HCEC 1CT (cell line): ENCODE results near the gene RSU1.

Source experiments
- DNase-seq: peaks from one replicate; pipeline ENCODE4 v3.0.0-alpha.2; 2017

The RSU1 gene

DNA sequence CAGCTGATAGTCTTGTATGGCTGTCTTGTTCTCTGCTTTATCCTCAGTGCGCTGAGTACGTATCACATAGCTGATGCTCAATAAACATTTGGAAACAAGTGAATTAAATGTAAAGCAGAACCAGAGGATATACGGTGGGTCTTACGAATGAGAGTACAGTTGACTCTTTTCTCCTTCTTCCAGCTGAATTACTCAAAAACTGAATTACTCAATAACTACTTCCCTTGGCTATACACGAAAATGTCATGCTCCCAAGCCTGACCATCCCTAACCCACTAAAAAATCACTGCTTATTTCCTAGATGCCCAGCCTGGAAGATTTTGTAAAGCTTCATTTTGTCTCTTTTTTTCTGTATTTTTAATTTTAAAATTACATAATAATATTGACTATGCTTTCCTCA, 3.2 kb upstream of the RSU1 start:
- DNase-seq, result no peak

DNA sequence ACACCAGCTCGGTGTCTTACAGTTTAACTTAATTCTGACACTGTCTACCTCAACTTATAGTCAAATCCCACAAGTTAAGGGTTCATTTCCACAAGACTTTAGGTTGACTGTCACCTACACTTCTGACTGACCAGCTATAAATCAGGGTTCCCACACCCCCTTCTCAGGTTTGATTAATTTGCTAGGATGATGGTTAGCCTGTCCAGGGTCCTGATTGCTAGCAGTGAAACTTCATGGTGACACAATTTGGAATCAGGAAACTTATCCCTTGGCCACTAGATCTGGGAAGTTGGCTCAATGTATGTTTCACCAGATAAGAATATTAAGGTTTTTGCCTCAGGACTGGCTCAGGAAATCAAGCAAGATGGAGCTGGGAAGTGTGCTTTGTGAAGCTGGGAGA, 2.8 kb upstream of the RSU1 start:
- DNase-seq, result no peak

DNA sequence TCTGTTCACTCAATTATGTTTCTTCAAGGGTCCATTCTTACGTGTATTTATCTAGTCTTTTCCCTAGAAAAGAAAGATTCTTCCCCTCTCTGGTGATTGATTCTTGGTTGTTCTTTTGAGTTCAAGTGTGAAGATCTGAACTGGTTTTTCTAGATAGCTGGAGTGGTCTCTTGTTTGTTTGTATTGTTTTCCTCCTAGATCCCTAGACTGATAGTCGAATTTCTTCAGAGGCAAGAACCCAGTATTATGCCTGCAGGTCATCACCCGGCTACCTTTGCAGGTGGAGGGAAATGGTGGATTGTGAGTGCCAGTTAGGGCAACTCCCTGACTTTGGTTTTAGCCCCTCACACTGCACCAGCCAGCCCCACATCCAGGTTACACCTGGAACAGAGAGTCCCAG, 2.2 kb upstream of the RSU1 start:
- no peak for DNase-seq

DNA sequence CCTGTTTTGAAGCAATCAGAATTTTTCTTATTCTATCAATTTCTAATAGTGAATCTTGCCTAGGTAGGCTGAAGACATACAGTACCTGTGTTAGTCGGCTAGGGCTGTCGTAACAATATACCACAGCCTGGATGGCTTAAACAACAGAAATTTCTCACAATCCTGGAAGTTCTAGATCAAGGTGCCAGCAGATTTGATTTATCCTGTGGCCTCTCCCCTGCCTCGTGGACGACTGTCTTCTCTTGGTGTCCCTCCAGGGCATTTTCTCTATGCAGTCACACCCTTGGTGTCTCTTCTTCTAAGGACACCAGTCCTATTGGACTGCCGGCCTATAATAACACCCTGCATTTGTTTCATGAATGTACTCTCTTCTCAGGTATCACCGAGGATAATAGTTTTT, 1.8 kb upstream of the RSU1 start:
- DNase-seq, result no peak

DNA sequence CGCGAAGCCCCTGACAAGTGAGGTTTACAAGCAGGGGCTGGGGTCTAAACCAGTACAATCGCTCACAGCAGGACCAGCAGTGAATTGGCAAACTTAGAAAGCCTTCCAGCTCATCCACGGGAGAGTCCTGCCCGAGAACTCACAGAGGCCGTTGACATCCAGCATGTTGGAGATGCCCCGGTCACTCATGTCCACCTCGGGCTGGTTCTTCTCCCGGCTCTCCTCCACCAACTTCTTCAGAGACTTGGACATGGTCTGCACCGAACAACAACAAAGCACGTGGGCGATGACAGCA, 447 bp downstream of the RSU1 start:
- DNase-seq, result no peak

DNA sequence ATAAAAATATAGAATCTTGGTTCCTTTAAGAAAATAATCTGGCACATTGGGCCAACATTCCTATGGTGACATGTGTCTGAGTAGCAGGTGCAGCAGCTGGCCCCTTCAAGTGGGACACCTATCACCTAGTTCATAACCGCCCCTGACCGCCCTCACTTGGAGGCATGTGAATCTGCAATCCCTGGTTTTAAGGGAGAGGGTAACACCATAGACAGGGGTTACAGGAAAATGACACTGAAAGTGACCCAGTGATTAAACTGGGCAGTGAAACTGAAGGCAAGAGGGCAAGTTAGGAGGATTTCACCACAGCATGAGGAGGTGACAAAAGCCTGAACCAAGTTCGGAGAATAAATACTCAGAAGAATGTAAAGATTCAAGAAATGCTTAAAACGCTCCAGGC, 1.1 kb downstream of the RSU1 start:
- no peak for DNase-seq

DNA sequence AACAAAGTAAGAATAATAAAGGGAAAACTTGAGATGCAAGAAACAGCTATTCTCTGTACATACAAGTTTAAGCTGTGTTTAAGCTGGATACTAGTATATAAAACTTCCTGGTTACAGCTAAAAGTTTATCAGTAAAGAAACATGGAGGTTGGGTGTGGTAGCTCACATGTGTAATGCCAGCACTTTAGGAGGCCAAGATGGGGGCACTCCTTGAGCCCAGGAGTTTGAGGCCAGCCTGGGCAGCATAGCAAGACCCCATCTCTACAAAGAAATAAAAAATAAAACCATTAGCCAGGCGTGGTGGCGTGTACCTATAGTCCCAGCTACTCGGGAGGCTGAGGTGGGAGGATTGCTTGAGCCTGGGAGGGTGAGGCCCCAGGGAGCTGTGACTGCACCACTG, 3.2 kb downstream of the RSU1 start:
- DNase-seq, result no peak

DNA sequence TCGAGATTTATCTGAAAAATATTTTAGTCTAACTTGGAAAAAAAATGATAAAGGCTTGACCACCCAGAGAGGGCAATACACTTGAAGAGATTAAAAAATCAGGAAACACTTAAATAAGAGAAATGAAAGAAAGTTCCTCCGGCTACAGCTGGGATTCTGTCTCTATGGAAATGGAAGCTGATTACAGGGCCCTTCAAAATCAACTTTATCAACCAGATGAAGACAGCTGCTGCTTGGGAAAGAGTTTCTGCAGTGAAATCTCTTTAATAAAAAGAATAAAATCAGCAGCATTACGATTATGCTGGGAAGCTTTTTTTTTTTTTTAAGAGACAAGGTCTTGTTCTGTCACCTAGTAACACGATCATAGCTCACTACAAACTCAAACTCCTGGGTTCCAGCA, 4.5 kb downstream of the RSU1 start:
- no peak for DNase-seq

DNA sequence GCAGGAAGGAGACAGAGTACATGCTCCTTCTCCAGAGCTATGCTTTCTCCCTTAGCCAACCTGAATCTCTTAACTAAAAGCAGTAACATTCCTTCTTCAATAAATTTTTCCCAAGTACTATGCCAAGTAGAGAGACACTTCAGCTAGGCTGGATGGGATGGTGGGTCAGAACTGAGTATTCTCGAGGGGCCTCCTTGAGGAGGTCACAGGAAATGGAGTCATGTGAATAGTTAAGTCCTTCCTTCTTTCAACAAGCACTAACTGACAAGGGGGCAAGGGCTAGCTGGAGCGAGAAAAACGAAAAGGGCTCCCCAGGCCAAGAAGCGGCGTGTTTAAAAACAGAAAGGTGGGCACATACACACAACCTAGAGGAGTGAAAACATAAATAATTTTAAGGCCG, 5.5 kb downstream of the RSU1 start:
- DNase-seq, result no peak

DNA sequence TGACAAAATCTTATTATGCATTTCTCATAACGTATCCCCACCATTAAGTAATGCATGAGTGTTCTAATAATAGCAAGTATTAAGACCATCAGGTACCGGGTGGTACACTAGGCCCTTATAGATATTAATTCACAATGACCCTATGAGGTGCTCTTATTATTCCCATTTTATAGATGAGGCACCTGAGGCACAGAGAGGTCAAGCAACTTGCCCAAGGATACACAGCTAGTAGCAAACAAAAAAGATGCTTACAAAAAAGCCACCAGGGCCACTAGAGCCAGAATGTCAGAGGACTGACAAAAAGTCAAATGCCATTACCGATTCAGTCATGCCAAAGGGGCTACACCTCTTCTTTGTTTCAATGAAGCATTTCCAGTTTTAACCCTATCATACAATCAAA, 5.9 kb downstream of the RSU1 start:
- DNase-seq, result no peak

DNA sequence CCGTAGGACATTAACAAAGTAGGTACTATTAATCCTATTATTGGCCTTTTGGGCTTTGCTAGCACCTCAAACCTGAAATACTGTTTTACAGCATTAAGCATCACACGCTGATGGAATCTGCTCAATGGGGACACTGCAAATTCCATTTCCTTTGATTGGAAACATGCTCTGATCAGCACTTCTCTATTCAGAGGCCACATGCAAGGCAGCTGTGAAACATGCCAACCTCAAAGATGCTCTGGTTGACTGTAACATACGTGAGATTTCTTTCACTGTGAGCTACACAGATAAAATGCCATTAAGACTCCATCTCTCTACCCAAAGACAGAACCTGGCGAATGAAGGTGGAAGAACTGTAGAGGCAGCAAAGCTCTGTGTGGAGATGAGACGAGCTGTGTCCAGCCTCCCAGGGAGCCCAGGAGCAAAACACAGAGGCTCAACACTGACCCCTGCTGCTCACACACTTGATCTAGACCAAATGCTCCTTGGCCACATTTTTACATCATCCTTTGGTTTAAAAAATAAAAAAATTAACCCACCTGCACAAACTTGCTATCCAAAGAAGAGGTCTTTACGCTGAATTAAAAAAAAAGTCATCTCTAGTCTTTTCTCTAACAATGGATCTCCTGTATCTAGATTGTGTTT, 8.0 kb downstream of the RSU1 start:
- DNase-seq, result peak; percentile 54

DNA sequence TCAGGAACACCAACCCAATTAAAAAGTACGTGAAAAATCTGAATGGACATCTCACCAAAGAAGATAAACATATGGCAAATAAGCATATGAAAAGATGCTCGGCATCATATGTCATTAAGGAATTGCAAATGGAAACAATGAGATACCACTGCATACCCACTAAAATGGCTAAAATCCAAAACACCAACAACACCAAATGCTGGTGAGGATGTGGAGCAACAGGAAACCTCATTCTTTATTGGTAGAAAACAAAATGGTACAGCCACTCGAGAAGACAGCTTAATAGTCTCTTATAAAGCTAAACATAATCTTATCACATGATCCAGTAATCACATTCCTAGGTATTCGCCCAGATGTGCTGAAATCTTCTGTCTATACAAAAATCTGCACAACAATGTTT, 13.1 kb downstream of the RSU1 start:
- no peak for DNase-seq

DNA sequence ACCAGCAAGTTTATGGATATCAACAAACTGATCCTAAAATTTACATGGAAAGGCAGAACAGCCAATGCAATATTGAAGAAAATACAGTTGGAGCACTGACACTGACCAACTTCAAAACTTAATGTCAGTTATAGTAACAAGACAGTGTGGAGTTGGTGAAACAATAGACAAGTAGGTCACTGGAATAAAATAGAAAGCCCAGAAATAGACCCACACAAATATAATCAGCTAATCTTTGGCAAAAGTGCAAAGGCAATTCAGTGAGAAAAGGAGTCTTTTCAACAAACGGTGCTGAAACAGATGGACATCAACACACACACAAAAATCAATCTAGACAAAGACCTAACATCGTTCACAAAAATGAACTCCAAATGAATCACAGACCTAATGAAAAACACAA, 13.8 kb downstream of the RSU1 start:
- no peak for DNase-seq

DNA sequence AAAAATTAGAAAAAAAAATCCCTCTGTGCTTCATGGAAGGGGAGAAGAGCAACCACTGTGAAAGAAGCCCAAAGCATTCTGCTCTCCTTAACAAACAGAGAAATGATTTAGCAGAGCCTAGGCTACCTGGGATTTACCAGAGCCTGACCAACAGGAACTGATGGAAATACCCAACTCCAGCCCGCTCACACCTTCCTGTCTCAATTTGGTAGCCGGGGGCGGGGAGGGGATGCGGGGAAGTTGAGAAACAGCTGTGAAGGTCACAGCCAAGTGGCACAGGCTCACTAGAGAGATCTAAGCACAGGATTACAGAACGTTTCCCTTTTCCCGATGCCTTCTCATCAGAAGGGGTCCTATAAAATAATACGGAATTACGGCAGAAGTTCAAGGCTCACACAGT, 17.6 kb downstream of the RSU1 start:
- no peak for DNase-seq

DNA sequence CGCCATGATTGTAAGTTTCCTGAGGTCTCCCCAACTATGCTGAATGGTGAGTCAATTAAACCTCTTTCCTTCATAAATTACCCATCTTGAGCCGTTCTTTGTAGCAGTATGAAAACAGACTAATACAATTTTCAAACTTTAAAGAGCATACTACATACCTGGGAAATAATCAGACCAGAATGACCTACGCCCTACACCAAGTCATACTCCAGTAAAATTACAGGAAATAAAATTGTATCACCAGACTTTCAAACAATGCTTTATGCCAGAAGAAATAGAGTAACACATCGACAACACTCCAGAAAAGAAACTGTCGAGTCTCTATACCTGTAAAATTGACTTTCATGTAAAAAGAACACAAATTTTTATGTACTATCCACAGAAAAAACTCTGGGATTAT, 18.7 kb downstream of the RSU1 start:
- no peak for DNase-seq

DNA sequence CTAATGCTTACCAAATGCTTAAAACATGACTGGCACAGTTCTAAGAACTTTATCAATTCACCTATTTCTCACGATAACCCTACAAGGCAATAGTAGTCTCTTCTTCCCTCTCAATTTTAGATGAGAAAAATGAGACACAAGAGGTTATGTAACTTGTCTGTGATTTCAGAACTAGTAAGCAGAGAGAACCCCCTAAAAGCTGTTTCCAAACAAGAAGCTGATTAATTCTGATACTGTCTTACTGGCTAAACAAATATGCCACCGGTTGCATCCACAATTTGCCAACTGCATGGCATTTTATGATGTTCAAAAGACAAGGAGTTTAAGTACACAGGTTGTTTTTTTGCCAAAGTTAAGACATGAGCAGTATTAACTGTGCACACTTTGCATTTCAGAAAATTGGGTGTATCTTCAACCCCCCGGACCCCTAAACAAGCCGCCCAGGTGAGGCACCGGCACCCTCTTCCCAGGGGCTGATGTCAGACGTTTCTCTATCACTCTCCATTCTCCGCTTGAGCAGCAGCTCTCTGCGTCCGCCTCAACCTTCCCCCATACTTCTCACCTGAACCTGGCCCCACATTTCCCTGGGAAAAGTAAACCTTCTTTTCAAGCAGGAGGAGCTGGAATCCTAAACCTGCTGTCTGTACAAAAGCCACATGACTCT, 21.7 kb downstream of the RSU1 start:
- no peak for DNase-seq

DNA sequence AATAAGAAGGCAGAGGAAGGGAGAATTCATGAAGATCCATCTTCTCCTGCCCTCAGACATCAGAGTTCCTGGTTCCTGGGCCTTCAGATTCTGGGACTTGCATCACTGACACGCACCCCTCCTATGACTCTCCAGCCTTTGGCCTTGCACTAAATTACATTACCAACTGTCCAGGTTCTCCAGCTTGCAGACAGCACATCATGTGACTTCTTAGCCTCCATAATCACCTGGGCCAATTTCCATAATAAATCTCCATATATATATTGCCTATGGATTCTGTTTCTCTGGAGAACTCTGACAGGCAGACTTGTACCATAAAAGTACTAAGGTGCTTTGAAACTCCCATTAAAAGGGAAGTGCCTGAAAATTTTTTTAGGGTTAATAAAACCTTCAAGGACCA, 23.2 kb downstream of the RSU1 start:
- DNase-seq, result no peak

DNA sequence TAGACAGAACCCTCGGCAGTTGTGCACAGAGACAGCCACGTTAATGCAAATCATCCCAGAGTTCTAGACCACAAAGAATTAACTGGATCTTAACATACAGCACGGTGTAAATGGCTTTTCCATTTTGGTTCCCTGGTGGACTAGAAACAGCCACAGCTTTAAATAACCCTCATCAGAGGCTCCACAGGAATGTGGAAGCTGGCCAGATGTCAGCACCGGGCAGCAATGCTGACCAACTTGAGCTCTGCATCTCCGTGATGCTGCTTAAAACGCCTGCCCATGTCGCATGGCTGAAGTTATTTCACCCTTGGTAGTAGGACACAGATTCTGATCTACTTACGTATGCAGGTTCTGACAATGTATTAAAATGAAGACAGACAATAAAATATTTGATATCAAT, 24.5 kb downstream of the RSU1 start:
- no peak for DNase-seq

DNA sequence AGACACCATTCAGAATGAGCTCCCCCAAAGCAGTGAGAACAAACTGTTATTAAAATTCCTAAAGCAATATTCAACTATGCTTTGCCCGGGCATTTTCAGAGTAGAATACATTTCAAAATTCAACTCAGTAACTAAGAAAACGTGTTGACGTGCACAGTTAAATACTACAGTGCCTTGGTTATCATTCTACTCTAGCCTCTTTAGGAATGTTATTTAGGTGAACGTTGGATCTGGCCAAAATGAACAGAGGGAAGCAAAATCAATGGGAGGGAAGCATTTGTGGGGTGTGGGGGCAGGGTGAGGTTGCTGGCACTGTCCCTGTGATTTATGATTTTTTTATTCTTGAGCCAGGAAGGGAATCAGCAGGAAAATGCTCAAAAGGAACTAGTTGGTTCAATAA, 27.5 kb downstream of the RSU1 start:
- DNase-seq, result no peak

DNA sequence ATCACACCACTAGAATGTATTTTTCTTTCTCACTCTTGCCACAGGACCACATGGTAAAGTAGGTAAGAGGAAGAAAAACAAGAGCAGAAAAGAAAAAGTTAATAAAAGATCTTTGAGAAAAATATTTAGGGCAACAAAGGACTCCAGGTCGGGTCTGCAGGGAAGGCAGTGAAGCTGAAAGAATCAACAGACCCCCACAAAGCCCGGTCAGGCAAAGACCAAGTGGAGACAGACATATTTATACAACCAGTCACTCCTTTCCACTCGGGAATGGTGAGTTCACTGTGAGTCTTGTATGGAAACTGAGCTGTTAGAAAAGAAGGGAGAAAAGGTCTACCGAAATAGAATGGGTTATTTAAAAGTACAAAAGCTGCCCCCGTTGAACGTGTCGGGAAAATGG, 28.0 kb downstream of the RSU1 start:
- DNase-seq, result no peak

DNA sequence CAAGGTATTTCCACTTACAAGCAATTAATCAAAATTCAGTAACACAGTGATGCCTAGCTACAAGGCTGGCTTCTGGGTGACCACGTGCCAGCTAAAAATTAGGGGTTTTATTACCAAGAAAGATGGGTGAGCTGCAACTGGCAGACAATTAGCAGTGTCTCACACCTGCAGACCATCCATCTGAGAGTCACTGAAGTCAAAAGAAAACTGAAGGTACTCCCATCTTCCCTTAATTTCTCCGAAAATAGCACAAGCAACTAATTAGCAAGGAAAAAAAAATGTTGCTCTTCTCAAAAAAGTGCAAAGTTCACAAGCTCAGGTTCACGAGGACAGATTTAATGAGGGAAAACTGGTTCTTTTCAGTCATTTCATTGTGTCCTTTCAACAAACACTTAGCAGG, 28.4 kb downstream of the RSU1 start:
- no peak for DNase-seq

DNA sequence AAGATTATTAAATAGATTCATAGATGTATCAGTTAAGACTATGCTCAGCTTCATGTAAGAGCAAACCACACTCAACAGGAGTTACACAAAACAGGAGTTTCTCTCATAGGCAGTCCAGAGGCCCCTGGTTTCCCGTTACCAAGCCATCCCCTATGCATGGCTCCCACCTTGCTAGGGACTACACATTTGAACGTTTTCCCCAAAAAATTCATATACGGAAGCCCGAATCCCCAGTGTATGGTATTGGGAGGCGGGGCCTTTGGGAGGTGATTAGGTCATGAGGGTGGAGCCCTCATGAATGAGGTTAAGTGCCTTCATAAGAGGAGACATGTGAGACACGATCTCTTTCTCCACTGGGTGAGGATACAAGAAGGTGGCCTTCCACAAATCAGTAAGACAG, 29.1 kb downstream of the RSU1 start:
- no peak for DNase-seq

DNA sequence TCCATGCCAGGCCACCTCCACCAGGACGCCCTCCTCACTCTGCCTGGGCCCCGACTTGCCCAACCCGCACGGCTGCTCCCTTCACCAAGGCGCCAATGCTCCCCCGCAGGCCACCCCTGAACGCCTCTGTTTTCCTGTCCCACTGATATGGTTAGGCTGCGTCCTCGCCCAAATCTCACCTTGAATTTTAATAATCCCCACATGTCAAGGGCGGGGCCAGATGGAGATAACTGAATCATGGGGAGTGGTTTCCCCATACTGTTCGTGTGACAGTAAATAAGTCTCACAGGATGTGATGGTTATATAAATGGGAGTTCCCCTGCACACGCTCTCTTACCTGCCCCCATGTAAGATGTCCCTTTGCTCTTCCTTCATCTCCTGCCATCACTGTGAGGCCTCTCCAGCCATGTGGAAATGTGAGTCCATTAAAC, 29.8 kb downstream of the RSU1 start:
- DNase-seq, result no peak

DNA sequence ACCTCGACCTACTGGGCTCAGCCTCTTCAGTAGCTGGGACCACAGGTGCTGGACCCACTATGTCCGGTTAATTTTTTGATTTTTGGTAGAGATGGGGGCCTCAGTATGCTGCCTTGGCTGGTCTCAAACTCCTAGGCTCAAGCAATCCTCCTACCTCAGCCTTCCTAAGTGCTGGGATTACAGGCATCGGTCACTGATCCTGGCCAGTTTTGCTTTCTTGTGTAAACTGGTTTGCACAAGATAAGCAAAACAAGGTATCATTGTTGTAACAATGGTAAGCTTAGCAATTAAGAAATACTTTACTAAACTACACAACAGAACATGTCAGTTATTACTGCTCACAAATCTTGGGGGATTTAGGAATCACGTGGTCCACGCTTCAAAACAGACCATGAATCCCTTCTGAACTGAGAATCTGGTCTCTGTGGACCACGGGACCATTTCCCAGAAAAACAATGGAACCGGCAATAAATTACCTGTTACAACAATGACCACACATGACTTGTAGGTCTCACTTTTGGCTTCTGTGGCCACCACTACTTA, 36.8 kb downstream of the RSU1 start:
- no peak for DNase-seq

DNA sequence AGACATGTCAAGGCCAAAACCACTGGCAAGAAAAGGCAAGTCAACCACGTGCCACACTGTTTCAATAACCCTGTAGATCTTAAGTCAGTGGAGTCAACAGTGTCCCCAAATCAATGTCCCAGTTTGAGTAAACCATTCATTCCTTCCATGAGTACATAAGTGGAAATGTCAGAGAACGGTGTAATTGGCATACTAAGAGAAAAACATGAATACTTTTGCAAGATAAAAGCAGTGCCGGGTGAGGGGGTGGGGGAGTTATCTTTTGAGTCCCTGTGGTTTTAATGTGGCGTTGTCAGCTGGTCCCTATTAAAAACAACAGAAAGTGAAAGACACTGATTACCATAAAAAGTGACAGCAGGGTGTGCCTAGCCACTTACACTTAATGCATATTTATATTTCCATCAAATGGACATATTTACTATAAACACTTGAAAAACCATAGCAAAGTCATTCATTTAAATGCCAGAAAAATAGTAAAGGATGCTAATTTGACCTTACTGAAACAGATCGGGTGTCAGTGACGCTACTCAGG, 37.8 kb downstream of the RSU1 start:
- no peak for DNase-seq
